PFSK-1 (cell line): ENCODE results near the gene TBXA2R.

Source experiments
- FOXP2 ChIP-seq: optimal IDR thresholded peaks from 2 replicates; pipeline ENCODE3; 2011; ENCODE audit warnings: borderline replicate concordance, control low read depth, inconsistent platforms; ENCODE audit not compliant: insufficient read depth; ENCODE audit errors: extremely low read length, extremely low read depth
- POLR2AphosphoS5 ChIP-seq: IDR thresholded peaks from 2 replicates; pipeline ENCODE4 v1.6.1; 2012; ENCODE audit warnings: low read depth, mild to moderate bottlenecking, control low read depth, low read length, moderate library complexity
- SIN3A ChIP-seq: IDR thresholded peaks from 2 replicates; pipeline ENCODE4 v1.6.1; 2012; ENCODE audit warnings: mild to moderate bottlenecking, low read length, moderate library complexity, borderline replicate concordance; ENCODE audit not compliant: insufficient read depth
- TAF1 ChIP-seq: IDR thresholded peaks from 2 replicates; pipeline ENCODE4 v1.6.1; 2012; ENCODE audit warnings: low read length, control low read depth, borderline replicate concordance; ENCODE audit not compliant: insufficient read depth
- TF ChIP-seq, protein P1 (sequence below), 2 experiments: IDR thresholded peaks; 2 replicates each; pipeline versions ENCODE4 v1.6.1 to v1.8.0; 2011 to 2012; ENCODE audit warnings: low read depth in 2 of 2, low read length in 2 of 2, control low read depth in 1 of 2, inconsistent platforms in 1 of 2, mild to moderate bottlenecking in 1 of 2, moderate library complexity in 1 of 2; ENCODE audit not compliant: insufficient read depth in 1 of 2

TBXA2R gene

DNA sequence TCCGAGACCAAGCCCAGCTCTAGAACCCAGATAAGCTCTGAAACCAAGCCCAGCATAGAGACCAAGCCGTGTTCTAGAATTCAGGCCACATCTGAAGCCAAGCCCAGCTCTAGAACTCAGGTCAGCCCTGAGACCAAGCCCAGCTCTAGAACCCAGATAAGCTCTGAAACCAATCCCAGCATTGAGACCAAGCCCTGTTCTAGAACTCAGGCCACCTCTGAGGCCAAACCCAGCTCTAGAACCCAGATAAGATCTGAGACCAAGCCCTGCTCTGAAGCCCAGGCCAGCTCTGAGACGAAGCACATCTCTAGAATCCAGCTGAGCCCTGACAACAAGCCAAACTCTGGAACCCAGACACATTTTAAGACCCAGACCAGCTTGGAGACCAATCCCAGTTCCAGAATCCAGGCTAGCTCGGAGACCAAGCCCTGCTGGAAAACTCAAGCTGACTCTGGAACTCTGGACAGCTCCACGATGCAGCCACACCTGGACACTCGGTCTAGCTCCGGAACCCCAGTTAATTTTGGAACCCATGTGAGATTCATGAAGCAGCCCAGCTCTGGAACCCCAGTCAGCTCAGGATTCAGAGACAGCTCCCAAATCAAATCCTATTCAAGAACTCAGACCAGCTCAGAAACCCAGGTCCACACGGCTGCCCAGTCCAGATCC is 15.6 kb downstream of the TBXA2R start:
- TF ChIP-seq SIN3A = no peak
- TF ChIP-seq FOXP2 = no peak
- TF ChIP-seq POLR2AphosphoS5 = no peak
- TF ChIP-seq, protein P1, sequence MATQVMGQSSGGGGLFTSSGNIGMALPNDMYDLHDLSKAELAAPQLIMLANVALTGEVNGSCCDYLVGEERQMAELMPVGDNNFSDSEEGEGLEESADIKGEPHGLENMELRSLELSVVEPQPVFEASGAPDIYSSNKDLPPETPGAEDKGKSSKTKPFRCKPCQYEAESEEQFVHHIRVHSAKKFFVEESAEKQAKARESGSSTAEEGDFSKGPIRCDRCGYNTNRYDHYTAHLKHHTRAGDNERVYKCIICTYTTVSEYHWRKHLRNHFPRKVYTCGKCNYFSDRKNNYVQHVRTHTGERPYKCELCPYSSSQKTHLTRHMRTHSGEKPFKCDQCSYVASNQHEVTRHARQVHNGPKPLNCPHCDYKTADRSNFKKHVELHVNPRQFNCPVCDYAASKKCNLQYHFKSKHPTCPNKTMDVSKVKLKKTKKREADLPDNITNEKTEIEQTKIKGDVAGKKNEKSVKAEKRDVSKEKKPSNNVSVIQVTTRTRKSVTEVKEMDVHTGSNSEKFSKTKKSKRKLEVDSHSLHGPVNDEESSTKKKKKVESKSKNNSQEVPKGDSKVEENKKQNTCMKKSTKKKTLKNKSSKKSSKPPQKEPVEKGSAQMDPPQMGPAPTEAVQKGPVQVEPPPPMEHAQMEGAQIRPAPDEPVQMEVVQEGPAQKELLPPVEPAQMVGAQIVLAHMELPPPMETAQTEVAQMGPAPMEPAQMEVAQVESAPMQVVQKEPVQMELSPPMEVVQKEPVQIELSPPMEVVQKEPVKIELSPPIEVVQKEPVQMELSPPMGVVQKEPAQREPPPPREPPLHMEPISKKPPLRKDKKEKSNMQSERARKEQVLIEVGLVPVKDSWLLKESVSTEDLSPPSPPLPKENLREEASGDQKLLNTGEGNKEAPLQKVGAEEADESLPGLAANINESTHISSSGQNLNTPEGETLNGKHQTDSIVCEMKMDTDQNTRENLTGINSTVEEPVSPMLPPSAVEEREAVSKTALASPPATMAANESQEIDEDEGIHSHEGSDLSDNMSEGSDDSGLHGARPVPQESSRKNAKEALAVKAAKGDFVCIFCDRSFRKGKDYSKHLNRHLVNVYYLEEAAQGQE (IDR thresholded peaks at IDR 0.05; ENCODE audit: insufficient read depth in 1 of 2, low read depth in 2 of 2, low read length in 2 of 2) = no peak; a peak in 1 of 4 replicates
- TF ChIP-seq TAF1 = no peak

DNA sequence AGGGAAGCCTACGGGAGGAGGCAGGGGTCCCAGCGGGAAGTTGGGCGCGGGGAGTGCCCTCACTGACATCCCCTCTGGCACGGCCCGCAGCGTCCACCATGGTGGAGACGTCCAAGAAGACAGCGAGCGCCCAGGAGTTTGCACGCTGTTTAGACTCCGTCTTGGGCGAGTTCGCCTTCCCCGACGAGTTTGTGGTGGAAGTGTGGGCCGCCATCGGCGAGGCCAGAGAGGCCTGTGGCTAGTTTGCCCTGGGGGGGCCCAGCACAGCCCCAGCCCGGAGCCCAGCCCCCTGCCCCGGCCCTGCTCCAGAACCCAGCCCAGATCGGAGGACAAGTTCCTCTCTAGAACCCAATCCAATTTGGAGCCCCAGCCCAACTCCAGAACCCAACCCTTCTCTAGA is 16.7 kb downstream of the TBXA2R start:
- TF ChIP-seq, protein P1 (IDR thresholded peaks at IDR 0.05; ENCODE audit: insufficient read depth in 1 of 2, low read depth in 2 of 2, low read length in 2 of 2) = no peak
- TF ChIP-seq POLR2AphosphoS5 = no peak
- TF ChIP-seq TAF1 = no peak

DNA sequence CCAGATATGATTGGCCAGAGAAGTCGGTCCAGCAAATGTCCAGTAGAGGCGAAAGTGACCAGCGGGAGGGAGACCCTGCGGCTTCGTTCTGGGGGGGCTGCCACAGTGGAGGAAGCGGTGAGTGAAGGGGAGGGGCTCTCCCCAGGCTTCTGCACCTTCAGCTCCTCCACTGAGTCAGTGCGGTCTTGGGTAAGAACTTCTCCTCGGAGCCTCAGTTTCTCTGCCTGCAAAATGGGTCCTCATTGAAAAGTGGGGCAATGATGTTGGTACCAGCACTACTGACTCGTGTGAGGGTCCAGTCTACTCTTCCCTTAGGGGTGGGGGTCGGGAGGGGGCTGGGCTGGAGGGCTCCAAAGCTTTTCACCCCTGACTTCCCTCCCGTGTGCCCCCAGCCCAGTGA is 17.2 kb downstream of the TBXA2R start:
- TF ChIP-seq FOXP2 = no peak
- TF ChIP-seq, protein P1 (IDR thresholded peaks at IDR 0.05; ENCODE audit: insufficient read depth in 1 of 2, low read depth in 2 of 2, low read length in 2 of 2) = no peak
- no peak for TF ChIP-seq POLR2AphosphoS5
- no peak for TF ChIP-seq SIN3A
- no peak for TF ChIP-seq TAF1

DNA sequence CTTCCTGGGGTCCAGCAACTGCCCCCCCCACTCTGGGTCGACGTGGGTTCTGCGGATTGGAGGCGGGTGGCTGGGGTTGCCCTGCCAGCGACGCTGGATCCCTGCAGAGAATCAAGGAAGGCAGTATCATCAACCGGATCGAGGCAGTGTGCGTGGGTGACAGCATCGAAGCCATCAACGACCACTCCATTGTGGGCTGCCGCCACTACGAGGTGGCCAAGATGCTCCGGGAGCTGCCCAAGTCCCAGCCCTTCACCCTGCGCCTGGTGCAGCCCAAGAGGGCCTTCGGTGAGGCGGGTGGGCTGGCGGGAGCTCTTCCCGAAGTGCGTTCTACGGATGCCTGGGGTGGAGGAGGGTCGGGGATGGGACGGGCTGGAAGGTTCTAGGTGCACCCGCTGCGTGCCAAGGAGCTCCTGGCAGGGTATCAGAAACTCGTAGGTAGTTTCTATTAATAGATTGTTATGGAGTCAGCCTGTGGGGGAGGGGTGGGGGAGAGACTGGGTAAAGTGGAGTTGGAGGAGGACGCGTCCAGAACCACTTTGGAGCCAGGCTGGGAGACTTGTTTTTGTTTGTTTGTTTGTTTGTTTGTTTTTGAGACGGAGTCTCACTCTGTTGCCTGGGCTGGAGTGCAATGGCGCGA is 19.8 kb downstream of the TBXA2R start:
- no peak for TF ChIP-seq POLR2AphosphoS5

DNA sequence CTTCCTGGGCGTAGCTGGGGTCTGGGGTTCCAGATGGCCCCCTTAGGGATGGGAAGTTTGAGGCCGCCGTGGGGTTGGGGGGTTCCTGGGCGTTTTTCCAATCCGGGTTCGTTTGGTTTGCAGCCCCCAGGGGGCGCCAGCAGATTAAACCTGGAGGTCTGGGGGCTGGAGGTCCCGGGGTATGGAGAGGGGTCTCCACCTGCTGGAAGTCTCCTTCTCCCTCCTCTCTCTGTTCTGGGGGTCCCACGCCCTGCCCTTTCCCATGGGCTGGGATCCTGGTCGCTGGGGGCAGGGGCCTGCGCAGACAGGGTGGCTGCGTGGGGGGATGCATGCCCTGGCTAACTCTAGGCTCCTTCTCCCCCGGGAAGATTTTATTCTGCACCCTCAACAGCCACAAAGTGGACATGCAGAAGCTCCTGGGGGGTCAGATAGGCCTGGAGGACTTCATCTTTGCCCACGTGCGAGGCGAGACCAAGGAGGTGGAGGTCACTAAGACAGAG is 20.5 kb downstream of the TBXA2R start:
- no peak for TF ChIP-seq FOXP2
- no peak for TF ChIP-seq POLR2AphosphoS5
- no peak for TF ChIP-seq TAF1
- TF ChIP-seq, protein P1 (IDR thresholded peaks at IDR 0.05; ENCODE audit: insufficient read depth in 1 of 2, low read depth in 2 of 2, low read length in 2 of 2) = no peak
- no peak for TF ChIP-seq SIN3A
